HEK293 (cell line): Measurements from ENCODE around the gene C6orf163.
A peak's percentile ranks its signal among the peaks of the same experiment; 100 is the strongest.

Experiments used
- CTCF ChIA-PET: fragments of 350-600 bp; formaldehyde crosslinking; extraction: SDS; loops from one replicate; lab custom pipeline; 2021; ENCODE audit warnings: antibody characterized with exemption; lab: Yijun Ruan, JAX
- POLR2A ChIA-PET: fragments of 300-600 bp; formaldehyde crosslinking; extraction: SDS; loops from one replicate; lab custom pipeline; 2020; ENCODE audit warnings: antibody characterized with exemption, inconsistent platforms; lab: Yijun Ruan, JAX
- H3K27ac ChIP-seq: fragments of 200-500 bp; sonication (Bioruptor generic); 2 replicates; pipeline ENCODE4 v1.5.1; 2014; ENCODE audit warnings: low read depth, low read length, control low read depth, inconsistent platforms; ENCODE audit errors: extremely low read depth
- H3K36me3 ChIP-seq, 2 experiments: fragments of 200-500 bp in 1 of 2; sonication (Bioruptor generic) in 1 of 2; 1 replicate in 1 of 2; 2 replicates in 1 of 2; pipeline ENCODE4 v1.5.1; 2014 to 2017; ENCODE audit warnings: inconsistent platforms in 2 of 2, low read length in 2 of 2; ENCODE audit not compliant: control insufficient read depth in 2 of 2, insufficient read depth in 1 of 2
- H3K4me1 ChIP-seq: fragments of 200-500 bp; sonication (Bioruptor generic); 2 replicates; pipeline ENCODE4 v1.5.1; 2014; ENCODE audit warnings: mild to moderate bottlenecking, low read length, inconsistent platforms; ENCODE audit not compliant: control insufficient read depth, insufficient read depth
- H3K4me3 ChIP-seq: 2 replicates; pipeline ENCODE4 v1.5.1; 2011; ENCODE audit warnings: low read depth, mild to moderate bottlenecking, control low read depth, low read length, moderate library complexity
- H3K9me3 ChIP-seq: fragments of 200-500 bp; sonication (Bioruptor generic); 2 replicates; pipeline ENCODE4 v1.5.1; 2014; ENCODE audit warnings: low read depth, low read length, inconsistent platforms; ENCODE audit not compliant: control insufficient read depth, insufficient read depth
- BCL11B ChIP-seq: fragments of 450-650 bp; formaldehyde crosslinking; IDR thresholded peaks from 2 replicates; pipeline ENCODE4 v1.5.1; 2016; ENCODE audit warnings: low read depth, missing biosample characterization, missing genetic modification characterization
- EGR2 ChIP-seq: fragments of 450-650 bp; formaldehyde crosslinking; IDR thresholded peaks from 2 replicates; pipeline ENCODE4 v1.5.1; 2016; ENCODE audit warnings: low read depth, missing biosample characterization, missing genetic modification characterization
- HOXA7 ChIP-seq: sonication (generic); formaldehyde crosslinking; IDR thresholded peaks from 2 replicates; pipeline ENCODE4 v1.8.1; 2022; ENCODE audit warnings: missing genetic modification reagents, borderline replicate concordance
- HOXD13 ChIP-seq: sonication (generic); formaldehyde crosslinking; IDR thresholded peaks from 2 replicates; pipeline ENCODE4 v1.8.0; 2022; ENCODE audit warnings: missing genetic modification reagents, borderline replicate concordance
- MEIS1 ChIP-seq: sonication (generic); formaldehyde crosslinking; IDR thresholded peaks from 2 replicates; pipeline ENCODE4 v1.8.1; 2022; ENCODE audit warnings: missing genetic modification reagents, mild to moderate bottlenecking, borderline replicate concordance
- MYNN ChIP-seq: fragments of 450-650 bp; formaldehyde crosslinking; IDR thresholded peaks from 2 replicates; pipeline ENCODE4 v1.5.1; 2016; ENCODE audit warnings: missing biosample characterization, missing genetic modification characterization, borderline replicate concordance
- PRDM1 ChIP-seq: fragments of 450-650 bp; formaldehyde crosslinking; IDR thresholded peaks from 2 replicates; pipeline ENCODE4; 2016; ENCODE audit warnings: missing biosample characterization, missing genetic modification characterization
- ZBTB11 ChIP-seq: fragments of 450-650 bp; formaldehyde crosslinking; conservative IDR thresholded peaks from 2 replicates; pipeline ENCODE4 v1.5.1; 2016; ENCODE audit warnings: low read depth, missing biosample characterization, missing genetic modification characterization
- ZBTB21 ChIP-seq: fragments of 450-650 bp; formaldehyde crosslinking; IDR thresholded peaks from 2 replicates; pipeline ENCODE4 v1.5.1; 2017; ENCODE audit warnings: missing biosample characterization, missing genetic modification characterization
- ZFHX2 ChIP-seq: fragments of 450-650 bp; formaldehyde crosslinking; conservative IDR thresholded peaks from 2 replicates; pipeline ENCODE4 v1.5.1; 2016; ENCODE audit warnings: missing biosample characterization, missing genetic modification characterization
- ZNF16 ChIP-seq: fragments of 450-650 bp; formaldehyde crosslinking; IDR thresholded peaks from 2 replicates; pipeline ENCODE4 v1.5.1; 2016; ENCODE audit warnings: low read depth, missing biosample characterization, missing genetic modification characterization
- ZNF266 ChIP-seq: fragments of 450-650 bp; formaldehyde crosslinking; IDR thresholded peaks from 2 replicates; pipeline ENCODE4 v1.5.1; 2016; ENCODE audit warnings: missing biosample characterization, missing genetic modification characterization, low read depth
- ZNF274 ChIP-seq, 2 experiments: fragments of 200-500 bp in 1 of 2; fragments of 450-650 bp in 1 of 2; sonication (Bioruptor generic) in 1 of 2; formaldehyde crosslinking in 1 of 2; IDR thresholded peaks; 2 replicates each; pipeline versions ENCODE4 v1.5.1 to v1.6.1; 2014 to 2016; ENCODE audit warnings: borderline replicate concordance in 1 of 2, inconsistent platforms in 1 of 2, low read length in 1 of 2, missing biosample characterization in 1 of 2, missing genetic modification characterization in 1 of 2
- ZNF280D ChIP-seq: fragments of 450-650 bp; formaldehyde crosslinking; IDR thresholded peaks from 2 replicates; pipeline ENCODE4 v1.5.1; 2016; ENCODE audit warnings: missing biosample characterization, missing genetic modification characterization
- ZNF292 ChIP-seq: fragments of 450-650 bp; formaldehyde crosslinking; IDR thresholded peaks from 2 replicates; pipeline ENCODE4 v1.5.1; 2016; ENCODE audit warnings: low read depth, missing biosample characterization, missing genetic modification characterization, borderline replicate concordance
- ZNF302 ChIP-seq: fragments of 450-650 bp; formaldehyde crosslinking; IDR thresholded peaks from 2 replicates; pipeline ENCODE4 v1.5.1; 2016; ENCODE audit warnings: missing biosample characterization, missing genetic modification characterization, low read depth
- ZNF366 ChIP-seq: fragments of 450-650 bp; formaldehyde crosslinking; conservative IDR thresholded peaks from 2 replicates; pipeline ENCODE4 v1.5.1; 2016; ENCODE audit warnings: missing biosample characterization, missing genetic modification characterization
- ZNF449 ChIP-seq: fragments of 450-650 bp; formaldehyde crosslinking; IDR thresholded peaks from 2 replicates; pipeline ENCODE4 v1.5.1; 2017; ENCODE audit warnings: missing biosample characterization, mild to moderate bottlenecking, missing genetic modification characterization, moderate library complexity
- ZNF48 ChIP-seq: fragments of 450-650 bp; formaldehyde crosslinking; IDR thresholded peaks from 2 replicates; pipeline ENCODE4 v1.5.1; 2016; ENCODE audit warnings: missing biosample characterization, missing genetic modification characterization
- ZNF585B ChIP-seq: fragments of 450-650 bp; formaldehyde crosslinking; IDR thresholded peaks from 2 replicates; pipeline ENCODE4 v1.5.1; 2016; ENCODE audit warnings: missing biosample characterization, missing genetic modification characterization
- ZNF600 ChIP-seq: fragments of 450-650 bp; formaldehyde crosslinking; IDR thresholded peaks from 2 replicates; pipeline ENCODE4 v1.5.1; 2016; ENCODE audit warnings: missing biosample characterization, missing genetic modification characterization
- ZNF623 ChIP-seq: fragments of 450-650 bp; formaldehyde crosslinking; IDR thresholded peaks from 2 replicates; pipeline ENCODE4 v1.5.1; 2016; ENCODE audit warnings: missing biosample characterization, missing genetic modification characterization
- ZNF658 ChIP-seq: fragments of 450-650 bp; formaldehyde crosslinking; IDR thresholded peaks from 2 replicates; pipeline ENCODE4; 2016; ENCODE audit warnings: missing biosample characterization, missing genetic modification characterization
- ZNF837 ChIP-seq: fragments of 450-650 bp; formaldehyde crosslinking; IDR thresholded peaks from 2 replicates; pipeline ENCODE4 v1.5.1; 2016; ENCODE audit warnings: missing biosample characterization, missing genetic modification characterization
- ZXDB ChIP-seq: fragments of 450-650 bp; formaldehyde crosslinking; IDR thresholded peaks from 2 replicates; pipeline ENCODE4 v1.5.1; 2016; ENCODE audit warnings: missing biosample characterization, missing genetic modification characterization

The C6orf163 gene

GRCh38 chr6:87336367-87336766, 8.2 kb upstream of the C6orf163 start:
- ChIA-PET POLR2A (no interaction called here), CTCF (interaction anchor here (1.1 to 1.6 kb wide), 2 partner anchors 15 to 258 kb away, joined by 3 to 11 read pairs; no protein-coding TSS in a partner anchor)
- Histone ChIP-seq H3K4me1 (peaks cover 5% of the 10 kb centered on the region; the same call in 1 of the 2 replicates), H3K36me3 (no peaks in the 10 kb centered on the region)
- TF ChIP-seq ZXDB (tag by site-specific recombination) (no peak), MYNN (tag by site-specific recombination) (no peak), ZNF366 (tag by site-specific recombination) (no peak), PRDM1 (peak; percentile 37; the same call in 1 of the 2 replicates), ZNF48 (tag by site-specific recombination) (no peak), ZNF274 (IDR thresholded peaks at IDR 0.05; ENCODE audit: low read length) (no peak), ZNF274 (tag by site-specific recombination; IDR thresholded peaks at IDR 0.05; ENCODE audit: borderline replicate concordance) (no peak), ZNF16 (tag by site-specific recombination) (no peak), ZBTB11 (tag by site-specific recombination) (no peak), ZNF302 (tag by site-specific recombination) (no peak), ZNF266 (tag by site-specific recombination) (no peak), ZNF280D (no peak), MEIS1 (CRISPR knock-in tag) (no peak), ZNF658 (tag by site-specific recombination) (no peak), HOXD13 (CRISPR knock-in tag) (no peak), ZNF449 (tag by site-specific recombination) (no peak), ZNF623 (tag by site-specific recombination) (no peak), ZBTB21 (tag by site-specific recombination) (no peak), ZFHX2 (peak; percentile 43), HOXA7 (no peak), EGR2 (tag by site-specific recombination) (peak; percentile 96), ZNF292 (no peak), BCL11B (tag by site-specific recombination) (no peak), ZNF600 (tag by site-specific recombination) (peak; percentile 56), ZNF585B (tag by site-specific recombination) (no peak), ZNF837 (tag by site-specific recombination) (no peak)
- TF ChIP-seq, all 188 proteins: peak for 4
- Histone ChIP-seq H3K9me3 (no peaks in the 10 kb centered on the region), H3K4me3 (no peak overlapping the region), H3K27ac (no peak overlapping the region)
